Measurements from ENCODE around the gene WDR49. TPM values are rescaled to one million over a fixed set of nuclear protein-coding genes. Genes with fewer than 3 reads are reported as not detected.

Gene WDR49
- total RNA-seq, 1 donor from 2014 or later: 0.84 TPM

DNA sequence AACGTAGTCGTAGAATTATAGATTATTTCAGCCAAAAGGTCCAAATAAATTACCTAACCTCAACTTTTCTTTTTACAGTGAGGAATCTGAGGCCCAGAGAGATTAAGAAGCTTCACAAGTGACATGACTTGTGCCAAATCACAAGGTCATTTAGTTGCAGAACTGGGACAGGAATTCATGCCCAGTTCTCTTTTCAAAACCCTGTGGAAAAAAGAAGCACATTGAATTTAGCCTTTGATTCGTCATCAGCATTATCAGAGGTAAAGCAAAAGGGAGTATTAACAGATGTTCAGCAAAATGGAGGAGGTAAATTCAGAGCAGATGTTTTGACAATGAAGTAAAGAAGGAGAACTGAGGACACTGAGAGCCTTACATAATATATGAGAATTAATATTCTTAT, 184.4 kb downstream of the WDR49 start:
- no peak overlapping the region for H3K4me2 ChIP-seq (ENCODE audit: low read length)
- Mint-ChIP-seq H3K4me1 (ENCODE audit: low read depth, unreplicated experiment) (no peaks in the 10 kb centered on the region), H3K27ac (ENCODE audit: unreplicated experiment) (no peak overlapping the region), H3K9me3 (ENCODE audit: unreplicated experiment) (no peaks in the 10 kb centered on the region), H3K27me3 (ENCODE audit: low read depth, unreplicated experiment) (no peaks in the 10 kb centered on the region), H3K4me3 (ENCODE audit: unreplicated experiment) (no peak overlapping the region), H3K36me3 (ENCODE audit: low read depth, unreplicated experiment) (no peaks in the 10 kb centered on the region)
- FAIRE-seq (no peak), DNase-seq (ENCODE audit: low read depth) (no peak)
- H3K27ac ChIP-seq (ENCODE audit: low read depth, low read length): no peak overlapping the region
- no peak overlapping the region for H2AFZ ChIP-seq (ENCODE audit: low read depth, low read length)
- no peaks in the 10 kb centered on the region for H3K4me1 ChIP-seq (ENCODE audit: insufficient read depth, low read length)
- H3K9ac ChIP-seq (ENCODE audit: low read length): no peak overlapping the region
- H3K27me3 ChIP-seq (ENCODE audit: insufficient read depth, low read length): no peaks in the 10 kb centered on the region
- TF ChIP-seq EZH2 (IDR thresholded peaks at IDR 0.05; ENCODE audit: insufficient read depth, low read length): no peak
- TF ChIP-seq, protein P1, sequence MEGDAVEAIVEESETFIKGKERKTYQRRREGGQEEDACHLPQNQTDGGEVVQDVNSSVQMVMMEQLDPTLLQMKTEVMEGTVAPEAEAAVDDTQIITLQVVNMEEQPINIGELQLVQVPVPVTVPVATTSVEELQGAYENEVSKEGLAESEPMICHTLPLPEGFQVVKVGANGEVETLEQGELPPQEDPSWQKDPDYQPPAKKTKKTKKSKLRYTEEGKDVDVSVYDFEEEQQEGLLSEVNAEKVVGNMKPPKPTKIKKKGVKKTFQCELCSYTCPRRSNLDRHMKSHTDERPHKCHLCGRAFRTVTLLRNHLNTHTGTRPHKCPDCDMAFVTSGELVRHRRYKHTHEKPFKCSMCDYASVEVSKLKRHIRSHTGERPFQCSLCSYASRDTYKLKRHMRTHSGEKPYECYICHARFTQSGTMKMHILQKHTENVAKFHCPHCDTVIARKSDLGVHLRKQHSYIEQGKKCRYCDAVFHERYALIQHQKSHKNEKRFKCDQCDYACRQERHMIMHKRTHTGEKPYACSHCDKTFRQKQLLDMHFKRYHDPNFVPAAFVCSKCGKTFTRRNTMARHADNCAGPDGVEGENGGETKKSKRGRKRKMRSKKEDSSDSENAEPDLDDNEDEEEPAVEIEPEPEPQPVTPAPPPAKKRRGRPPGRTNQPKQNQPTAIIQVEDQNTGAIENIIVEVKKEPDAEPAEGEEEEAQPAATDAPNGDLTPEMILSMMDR (IDR thresholded peaks at IDR 0.05; ENCODE audit: insufficient read depth, low read depth, low read length): no peak
- H3K36me3 ChIP-seq (ENCODE audit: insufficient read depth, low read length): no peaks in the 10 kb centered on the region
- H3K9me3 ChIP-seq (ENCODE audit: insufficient read depth, low read depth, low read length): no peaks in the 10 kb centered on the region
- no peaks in the 10 kb centered on the region for H3K79me2 ChIP-seq (ENCODE audit: insufficient read depth, low read length)
- H4K20me1 ChIP-seq (ENCODE audit: insufficient read depth, low read length): no peaks in the 10 kb centered on the region
- H3K4me3 ChIP-seq (ENCODE audit: insufficient read depth, low read depth, low read length): no peak overlapping the region

DNA sequence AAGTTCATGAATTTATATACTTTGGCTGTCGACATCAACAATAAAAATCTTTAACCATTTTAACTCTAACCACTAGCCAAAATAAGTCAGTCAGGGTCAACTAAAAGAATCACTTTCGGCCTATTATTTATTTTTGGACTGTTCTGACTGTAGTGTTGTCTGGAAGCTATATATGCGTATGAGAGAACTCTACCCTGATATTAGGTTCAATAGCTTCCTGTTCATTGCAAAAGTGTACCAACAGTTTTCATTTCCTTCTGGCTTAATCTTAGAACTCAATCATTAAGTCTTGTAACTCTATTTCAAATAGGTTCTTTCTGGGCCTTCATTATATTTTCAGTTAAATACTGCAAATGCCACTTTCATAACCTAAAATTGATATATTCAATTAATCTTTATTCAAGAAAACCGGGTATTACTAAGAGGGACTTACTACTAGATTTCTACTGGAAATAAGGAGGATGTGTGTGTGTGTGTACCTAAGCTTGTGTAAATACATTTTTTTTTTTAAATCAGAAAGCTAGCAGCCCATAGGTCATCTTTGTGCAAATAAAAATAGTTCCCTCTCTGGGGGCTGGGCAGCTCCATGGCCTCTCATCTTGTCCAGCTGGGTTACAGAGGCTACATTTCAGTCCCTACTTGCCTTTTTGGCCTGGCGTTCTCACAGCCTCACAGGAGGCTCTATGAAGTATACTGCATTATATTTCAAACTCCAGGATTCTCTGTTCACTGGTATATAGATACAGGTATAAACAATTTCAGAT, 185.7 kb downstream of the WDR49 start:
- Histone ChIP-seq H3K36me3 (ENCODE audit: insufficient read depth, low read length) (no peaks in the 10 kb centered on the region), H3K4me3 (ENCODE audit: insufficient read depth, low read depth, low read length) (no peak overlapping the region), H4K20me1 (ENCODE audit: insufficient read depth, low read length) (no peaks in the 10 kb centered on the region), H3K79me2 (ENCODE audit: insufficient read depth, low read length) (no peaks in the 10 kb centered on the region), H3K4me1 (ENCODE audit: insufficient read depth, low read length) (no peaks in the 10 kb centered on the region), H3K9ac (ENCODE audit: low read length) (no peak overlapping the region), H3K27me3 (ENCODE audit: insufficient read depth, low read length) (no peaks in the 10 kb centered on the region), H2AFZ (ENCODE audit: low read depth, low read length) (no peak overlapping the region), H3K4me2 (ENCODE audit: low read length) (no peak overlapping the region), H3K27ac (ENCODE audit: low read depth, low read length) (no peak overlapping the region), H3K9me3 (ENCODE audit: insufficient read depth, low read depth, low read length) (no peaks in the 10 kb centered on the region)
- Mint-ChIP-seq H3K9me3 (ENCODE audit: unreplicated experiment) (no peaks in the 10 kb centered on the region), H3K27me3 (ENCODE audit: low read depth, unreplicated experiment) (no peaks in the 10 kb centered on the region), H3K4me1 (ENCODE audit: low read depth, unreplicated experiment) (no peaks in the 10 kb centered on the region), H3K36me3 (ENCODE audit: low read depth, unreplicated experiment) (no peaks in the 10 kb centered on the region), H3K27ac (ENCODE audit: unreplicated experiment) (no peak overlapping the region), H3K4me3 (ENCODE audit: unreplicated experiment) (no peak overlapping the region)
- no peak for DNase-seq (ENCODE audit: low read depth)
- TF ChIP-seq, protein P1 (IDR thresholded peaks at IDR 0.05; ENCODE audit: insufficient read depth, low read depth, low read length): no peak
- no peak for TF ChIP-seq EZH2 (IDR thresholded peaks at IDR 0.05; ENCODE audit: insufficient read depth, low read length)
- no peak for FAIRE-seq

DNA sequence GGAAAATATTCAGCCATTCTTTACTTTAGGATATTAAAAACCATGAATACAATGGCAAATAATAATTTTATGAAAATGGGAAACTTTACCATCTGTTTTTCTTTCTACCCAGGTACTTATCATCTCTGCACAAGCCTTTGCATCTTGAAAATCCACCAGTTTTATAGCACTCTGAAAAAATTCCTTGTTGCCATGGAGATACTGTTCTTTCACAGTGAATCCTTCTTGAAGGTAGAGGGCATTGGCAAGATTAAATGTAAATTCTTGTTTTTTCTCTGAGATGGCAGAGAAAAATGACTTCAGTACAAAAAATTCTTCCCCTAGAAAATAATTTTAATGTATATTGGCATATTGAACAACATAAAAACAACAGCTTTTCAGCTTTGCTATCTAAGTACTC, 186.8 kb downstream of the WDR49 start:
- no peak overlapping the region for H3K27ac Mint-ChIP-seq (ENCODE audit: unreplicated experiment)
- Histone ChIP-seq H2AFZ (ENCODE audit: low read depth, low read length) (no peak overlapping the region), H3K9me3 (ENCODE audit: insufficient read depth, low read depth, low read length) (no peaks in the 10 kb centered on the region), H3K79me2 (ENCODE audit: insufficient read depth, low read length) (no peaks in the 10 kb centered on the region), H3K27ac (ENCODE audit: low read depth, low read length) (no peak overlapping the region), H3K27me3 (ENCODE audit: insufficient read depth, low read length) (no peaks in the 10 kb centered on the region), H3K4me3 (ENCODE audit: insufficient read depth, low read depth, low read length) (no peak overlapping the region), H3K4me2 (ENCODE audit: low read length) (no peak overlapping the region), H3K36me3 (ENCODE audit: insufficient read depth, low read length) (no peaks in the 10 kb centered on the region), H4K20me1 (ENCODE audit: insufficient read depth, low read length) (no peaks in the 10 kb centered on the region), H3K4me1 (ENCODE audit: insufficient read depth, low read length) (no peaks in the 10 kb centered on the region), H3K9ac (ENCODE audit: low read length) (no peak overlapping the region)
- FAIRE-seq (no peak), DNase-seq (ENCODE audit: low read depth) (no peak)
- no peaks in the 10 kb centered on the region for H3K4me1 Mint-ChIP-seq (ENCODE audit: low read depth, unreplicated experiment)
- no peaks in the 10 kb centered on the region for H3K9me3 Mint-ChIP-seq (ENCODE audit: unreplicated experiment)
- H3K4me3 Mint-ChIP-seq (ENCODE audit: unreplicated experiment): no peak overlapping the region
- H3K27me3 Mint-ChIP-seq (ENCODE audit: low read depth, unreplicated experiment): no peaks in the 10 kb centered on the region
- no peaks in the 10 kb centered on the region for H3K36me3 Mint-ChIP-seq (ENCODE audit: low read depth, unreplicated experiment)
- TF ChIP-seq, protein P1 (IDR thresholded peaks at IDR 0.05; ENCODE audit: insufficient read depth, low read depth, low read length): no peak
- TF ChIP-seq EZH2 (IDR thresholded peaks at IDR 0.05; ENCODE audit: insufficient read depth, low read length): no peak

All from astrocyte (in vitro differentiated cells and primary cell).